Right renal pelvis (tissue), 4 donors: ENCODE data around the gene STAM2. TPM values are rescaled to one million over a fixed set of nuclear protein-coding genes. Genes with fewer than 3 reads are reported as not detected.
"Not testable (repeated sequence)": the region's sequence is repeated elsewhere in the genome, so short reads cannot be mapped to it uniquely, and the experiment has no call there.

Experiments used
- DNase-seq, 4 donors: peaks; one replicate each; pipeline ENCODE4 v3.0.0-alpha.2; 2013; ENCODE audit warnings: low read depth in 4 of 4, low spot score in 3 of 4, missing footprints in 1 of 4
- polyA plus RNA-seq, 4 donors: library from polyadenylated mRNA; unstranded; fragments of 120-200 nt; gene quantifications; one replicate each; pipeline ENCODE4 v1.2.1, GENCODE V29; 2013; ENCODE audit not compliant: insufficient read length in 4 of 4

STAM2 gene
- 10 to 100 TPM; 39.4 to 51.5 (median 48.3) TPM for polyA plus RNA-seq

- peak; percentile 83 to 94 (median 86) for DNase-seq
Observed at GRCh38 chr2:152175368-152176112, at the start of gene STAM2. Gene STAM2 (minus strand): TSS chr2:152175763. CDS start chr2:152175642, 121 bp downstream.

- peak in 1 of 4 donors; percentile 33 for DNase-seq
Observed at GRCh38 chr2:152223977-152224376, 48.4 kb upstream of the STAM2 start.

- DNase-seq: peak; percentile 63 to 86 (median 74)
Observed at GRCh38 chr2:152222975-152223637, 47.5 kb upstream of the STAM2 start.

- no peak for DNase-seq
Observed at GRCh38 chr2:152221839-152222238, 46.3 kb upstream of the STAM2 start.

- DNase-seq: no peak
Observed at GRCh38 chr2:152219077-152219828, 43.7 kb upstream of the STAM2 start.

GRCh38 chr2:152201466-152201830 lies 25.9 kb upstream of the STAM2 start:
- DNase-seq: no peak

GRCh38 chr2:152200565-152201465 lies 25.3 kb upstream of the STAM2 start:
- no peak for DNase-seq

GRCh38 chr2:152200101-152200500 lies 24.5 kb upstream of the STAM2 start:
- no peak for DNase-seq

- DNase-seq: no peak
Observed at GRCh38 chr2:152198499-152198898, 22.9 kb upstream of the STAM2 start.

GRCh38 chr2:152197508-152198284 lies 22.1 kb upstream of the STAM2 start:
- DNase-seq: not testable (repeated sequence)

- no peak for DNase-seq
Observed at GRCh38 chr2:152189622-152190495, 14.3 kb upstream of the STAM2 start.

GRCh38 chr2:152186808-152187207 lies 11.2 kb upstream of the STAM2 start:
- not testable (repeated sequence) for DNase-seq

- no peak for DNase-seq
Observed at GRCh38 chr2:152186262-152186661, 10.7 kb upstream of the STAM2 start.

GRCh38 chr2:152183401-152184073 lies 8.0 kb upstream of the STAM2 start:
- no peak for DNase-seq

GRCh38 chr2:152177667-152178066 lies 2.1 kb upstream of the STAM2 start:
- not testable (repeated sequence) for DNase-seq

GRCh38 chr2:152176113-152176714 lies 651 bp upstream of the STAM2 start:
- DNase-seq: no peak

GRCh38 chr2:152175012-152175367 lies 573 bp downstream of the STAM2 start:
- no peak for DNase-seq

- no peak for DNase-seq
Observed at GRCh38 chr2:152174574-152174973, 989 bp downstream of the STAM2 start.
